Right lobe of liver (tissue), 4 donors: Measurements from ENCODE around the gene GPC5.

Experiments used
- CTCF ChIP-seq, 4 donors: fragments of 200-600 bp in 3 of 4; fragments of 450-650 bp in 1 of 4; IDR thresholded peaks; one replicate each; pipeline versions ENCODE4 v1.5.1 to v1.8.0; 2016 to 2022; ENCODE audit warnings: antibody characterized with exemption in 4 of 4, mild to moderate bottlenecking in 2 of 4
- POLR2A ChIP-seq: fragments of 450-650 bp; IDR thresholded peaks from one replicate; pipeline ENCODE4 v1.6.1; 2017; ENCODE audit warnings: antibody characterized with exemption, mild to moderate bottlenecking
- donor health status: DM: no; HTN: no; CAD: no.
- donor health status: DM: no; HTN: no; CAD: no.
- donor health status: DM: no; HTN: yes; CAD: no.

GRCh38 chr13:91357613-91358386, 40.6 kb upstream of the GPC5 start:
- TF ChIP-seq CTCF (IDR thresholded peaks at IDR 0.05) (no peak), POLR2A (no peak)
